ENCODE data around the gene SRRM5.
"Not testable (repeated sequence)": the region's sequence is repeated elsewhere in the genome, so short reads cannot be mapped to it uniquely, and the experiment has no call there.

SRRM5 gene

DNA sequence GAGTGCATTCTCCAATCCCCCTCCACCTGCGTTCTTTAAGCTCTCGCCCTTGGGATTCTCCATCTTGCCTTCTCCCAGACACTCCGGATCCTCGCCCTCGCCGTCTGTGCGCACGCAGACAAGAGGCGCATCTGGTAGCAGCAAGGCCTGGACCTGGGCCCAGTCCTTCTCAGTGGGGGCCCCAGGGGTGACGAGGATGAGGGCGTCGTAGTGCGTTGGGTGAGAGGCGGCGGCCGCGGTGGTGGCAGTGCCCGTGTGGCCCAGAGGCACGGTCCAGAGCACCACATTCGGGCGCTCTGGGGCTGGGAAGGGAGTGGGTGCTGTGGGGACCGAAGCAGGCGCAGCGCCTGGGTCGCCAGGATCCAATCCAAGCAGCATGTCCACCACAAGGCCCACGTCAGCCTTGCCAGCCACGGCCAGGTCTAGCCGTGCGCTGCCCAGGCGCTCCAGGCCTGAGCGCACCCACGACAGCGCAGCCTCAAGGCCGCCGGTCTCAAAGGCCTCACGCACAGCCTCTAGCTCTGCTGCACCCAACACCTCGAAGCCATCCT, 19.0 kb upstream of the SRRM5 start:
- DNase-seq: no peak

DNA sequence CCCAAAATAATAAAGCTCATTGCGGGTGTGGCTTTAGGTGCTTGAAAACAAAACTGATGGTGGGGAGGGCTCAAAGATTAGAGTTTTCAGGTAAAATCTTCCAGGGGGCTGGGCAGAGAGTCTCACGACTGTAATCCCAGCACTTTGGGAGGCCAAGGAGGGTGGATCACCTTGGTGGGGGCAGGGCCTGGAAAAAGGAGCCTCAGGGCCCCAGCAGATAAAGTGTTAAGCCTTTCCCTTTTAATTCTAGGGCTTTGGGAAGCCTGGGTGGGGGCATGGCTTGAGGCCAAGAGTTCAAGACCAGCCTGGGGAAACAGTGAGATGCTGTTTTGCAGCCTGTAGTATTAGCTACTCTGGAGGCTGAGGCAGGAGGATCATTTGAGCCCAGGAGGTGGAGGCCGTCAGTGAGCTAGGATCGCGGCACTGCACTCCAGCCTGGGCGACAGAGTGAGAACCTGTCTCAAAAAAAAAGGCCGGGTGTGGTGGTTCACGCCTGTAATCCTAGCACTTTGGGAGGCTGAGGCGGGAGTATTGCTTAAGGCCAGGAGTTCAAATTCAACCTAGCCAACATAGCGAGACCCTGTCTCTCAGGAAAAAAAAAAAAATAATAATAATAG, 17.7 kb upstream of the SRRM5 start:
- DNase-seq: no peak

DNA sequence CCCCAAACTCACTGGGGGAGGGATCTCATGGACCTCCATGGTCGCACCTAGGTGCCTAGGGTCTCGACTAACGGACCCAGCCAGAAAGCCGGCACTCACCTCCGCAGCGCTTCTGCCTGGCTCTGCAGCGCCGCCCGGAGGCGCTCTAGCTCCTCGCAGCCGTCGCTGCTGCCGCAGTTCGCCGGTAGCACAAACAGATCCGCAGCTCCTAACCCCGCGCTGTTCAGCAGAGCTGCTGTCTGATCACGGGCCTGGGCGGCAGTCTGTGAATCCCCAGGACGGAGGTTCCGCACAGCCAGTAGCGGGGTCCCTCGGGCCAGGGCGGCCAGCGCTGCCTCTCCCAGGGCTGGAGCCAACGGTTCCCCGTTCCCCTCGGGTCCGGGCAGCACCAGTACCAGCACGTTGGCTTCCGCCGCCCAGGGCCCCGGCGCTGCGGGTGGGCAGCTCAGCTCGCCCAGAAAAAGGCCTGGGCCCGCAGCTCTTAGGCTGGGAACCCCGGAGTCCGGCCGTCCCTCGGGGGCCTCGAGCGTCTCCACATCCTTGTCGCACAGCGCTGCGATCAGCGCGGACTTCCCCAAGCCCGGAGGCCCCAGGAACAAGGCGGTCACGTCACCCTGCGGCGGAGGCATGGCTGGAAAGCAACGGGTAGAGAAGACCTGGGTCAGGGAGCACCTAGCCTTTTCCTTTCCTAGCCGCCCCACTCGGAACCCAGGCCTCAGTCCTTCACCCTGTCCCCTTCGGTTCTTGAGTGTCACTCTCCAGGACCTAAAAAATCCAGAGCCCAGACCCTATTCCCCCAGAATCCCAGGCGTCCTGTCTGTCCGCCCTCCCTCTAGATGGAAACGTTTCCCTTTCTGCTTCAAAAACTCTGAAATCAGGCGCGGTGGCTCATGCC, 16.9 kb upstream of the SRRM5 start:
- DNase-seq: peak; percentile 89

DNA sequence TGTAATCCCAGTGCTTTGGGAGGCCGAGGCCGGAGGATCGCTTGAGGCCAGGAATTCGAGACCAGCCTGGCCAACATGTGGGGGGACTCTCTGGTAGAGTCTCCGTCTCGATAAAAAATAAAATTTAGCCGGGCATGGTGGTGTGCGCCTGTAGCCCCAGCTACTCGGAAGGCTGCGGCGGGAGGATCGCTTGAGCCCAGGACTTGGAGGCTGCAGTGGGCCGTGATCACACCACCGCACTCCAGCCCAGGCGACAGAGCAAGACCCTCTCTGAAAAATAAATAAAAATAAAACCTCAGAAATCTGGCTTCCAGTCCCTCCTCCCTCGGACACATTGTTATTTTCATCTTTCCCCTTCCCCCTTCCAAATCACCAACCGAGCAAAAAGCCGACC, 16.3 kb upstream of the SRRM5 start:
- DNase-seq: peak; percentile 72

DNA sequence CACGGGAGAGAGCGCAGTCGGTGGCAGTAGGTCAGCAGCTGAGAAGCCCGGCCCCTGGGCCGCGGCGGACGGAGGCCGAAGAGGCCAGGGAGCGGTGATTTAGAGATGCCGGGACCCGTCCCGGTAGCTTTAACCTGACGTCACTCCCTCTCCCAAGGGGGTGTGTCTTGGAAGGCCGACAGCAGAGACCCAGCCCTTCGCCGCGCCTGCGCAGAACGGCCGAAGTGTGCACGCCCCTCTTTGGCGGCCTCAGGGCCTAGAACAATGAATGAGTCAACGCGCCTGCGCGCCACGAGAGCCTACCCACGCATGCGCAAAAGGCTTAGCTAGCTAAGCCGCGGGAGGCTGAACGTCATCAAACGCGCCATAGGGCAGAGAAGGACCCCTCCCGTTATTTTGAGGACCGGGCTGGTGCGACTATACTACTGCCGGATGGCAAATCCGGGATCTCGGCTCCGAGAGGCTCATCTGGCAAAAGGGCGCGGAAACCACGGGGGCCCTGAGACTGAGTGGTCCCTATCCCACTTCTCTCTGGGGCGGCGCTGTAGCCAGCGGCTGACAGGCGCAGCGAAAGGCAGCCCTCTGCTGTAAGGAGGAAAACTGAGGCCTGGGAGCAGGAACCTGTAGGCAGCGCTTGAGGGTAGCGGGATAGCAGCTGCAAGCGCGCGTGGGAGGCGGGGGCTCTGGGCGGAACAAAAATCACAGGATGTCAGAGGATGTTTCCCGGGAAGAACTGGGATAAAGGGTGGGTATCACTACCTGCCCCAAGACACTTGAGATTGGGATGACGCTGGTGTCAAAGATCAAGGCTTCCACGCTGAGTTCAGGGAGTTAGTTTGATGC, 15.7 kb upstream of the SRRM5 start, which contains the start of the genes IRGQ and ZNF576:
Gene IRGQ (minus strand): TSS at position 136 of the 843 bp plus-strand sequence. CDS start 796 bp downstream, outside the sequence.
Gene ZNF576 (plus strand): TSS at position 597 of the 843 bp plus-strand sequence. CDS start 514 bp downstream, outside the sequence.
- peak; percentile 100 for DNase-seq

DNA sequence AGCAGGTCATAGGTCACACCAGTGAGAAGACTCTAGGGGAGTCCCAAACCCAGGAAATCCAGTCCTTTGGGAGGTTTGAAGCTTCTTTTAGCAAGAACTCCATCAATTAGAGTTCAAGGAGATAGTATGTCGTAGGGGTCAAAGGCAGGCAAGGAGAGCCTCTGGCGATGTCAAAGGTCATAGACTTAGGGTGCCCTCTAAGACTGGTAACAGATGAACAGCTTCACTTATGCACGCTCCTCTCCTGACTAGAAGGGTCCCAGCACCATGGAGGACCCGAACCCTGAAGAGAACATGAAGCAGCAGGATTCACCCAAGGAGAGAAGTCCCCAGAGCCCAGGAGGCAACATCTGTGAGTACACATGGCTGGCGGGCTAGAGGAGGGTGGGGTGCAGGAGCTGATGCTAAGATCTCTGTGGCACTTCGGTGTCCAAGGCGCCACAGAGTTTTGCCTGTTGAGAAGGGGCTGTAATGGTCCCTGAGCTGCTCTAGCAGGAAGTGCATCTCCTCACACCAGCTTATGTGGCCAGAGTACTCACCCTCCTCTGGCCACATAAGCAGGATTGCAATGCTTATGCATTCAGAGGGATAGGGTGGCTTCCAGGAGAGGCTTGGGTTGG, 14.9 kb upstream of the SRRM5 start:
- DNase-seq: no peak

DNA sequence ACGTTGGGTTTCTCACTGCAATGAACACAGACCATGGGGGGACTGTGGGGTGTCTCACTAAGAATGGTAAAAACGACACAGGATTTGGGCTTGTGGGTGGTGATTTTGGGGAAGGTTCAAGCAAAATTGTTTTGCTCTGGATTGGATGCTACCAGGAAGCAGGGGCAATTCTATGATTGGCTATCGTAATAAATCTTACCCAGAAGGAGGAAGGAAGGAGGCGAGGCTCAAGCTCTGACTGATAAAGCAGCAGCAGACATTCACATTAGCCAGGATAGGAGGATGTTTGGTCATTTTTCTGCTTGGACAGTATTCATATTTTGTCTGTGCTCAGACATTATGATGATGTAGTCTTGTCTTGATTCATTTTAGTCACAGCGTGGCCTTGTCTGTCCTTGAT, 14.0 kb upstream of the SRRM5 start:
- no peak for DNase-seq

DNA sequence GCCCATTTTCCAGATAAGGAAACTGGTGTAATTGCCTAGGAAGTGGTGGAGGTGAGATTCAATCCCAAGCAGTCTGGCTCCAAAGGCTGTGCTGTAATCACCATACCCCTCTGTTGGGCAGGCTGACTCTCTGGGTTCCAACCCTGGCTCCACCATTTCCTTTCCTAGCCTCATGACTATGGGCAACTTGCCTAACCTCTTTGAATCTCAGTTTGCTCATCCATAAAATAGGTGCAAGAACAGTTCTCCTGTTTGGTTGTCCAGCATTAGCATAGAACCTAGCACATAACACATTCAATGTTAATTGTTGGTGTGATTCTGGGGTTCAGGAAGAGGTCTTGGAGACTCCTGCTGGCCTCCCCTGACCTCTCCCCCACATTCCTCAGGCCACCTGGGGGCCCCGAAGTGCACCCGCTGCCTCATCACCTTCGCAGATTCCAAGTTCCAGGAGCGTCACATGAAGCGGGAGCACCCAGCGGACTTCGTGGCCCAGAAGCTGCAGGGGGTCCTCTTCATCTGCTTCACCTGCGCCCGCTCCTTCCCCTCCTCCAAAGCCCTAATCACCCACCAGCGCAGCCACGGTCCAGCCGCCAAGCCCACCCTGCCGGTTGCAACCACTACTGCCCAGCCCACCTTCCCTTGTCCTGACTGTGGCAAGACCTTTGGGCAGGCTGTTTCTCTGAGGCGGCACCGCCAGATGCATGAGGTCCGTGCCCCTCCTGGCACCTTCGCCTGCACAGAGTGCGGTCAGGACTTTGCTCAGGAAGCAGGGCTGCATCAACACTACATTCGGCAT, 13.2 kb upstream of the SRRM5 start:
- DNase-seq: no peak

DNA sequence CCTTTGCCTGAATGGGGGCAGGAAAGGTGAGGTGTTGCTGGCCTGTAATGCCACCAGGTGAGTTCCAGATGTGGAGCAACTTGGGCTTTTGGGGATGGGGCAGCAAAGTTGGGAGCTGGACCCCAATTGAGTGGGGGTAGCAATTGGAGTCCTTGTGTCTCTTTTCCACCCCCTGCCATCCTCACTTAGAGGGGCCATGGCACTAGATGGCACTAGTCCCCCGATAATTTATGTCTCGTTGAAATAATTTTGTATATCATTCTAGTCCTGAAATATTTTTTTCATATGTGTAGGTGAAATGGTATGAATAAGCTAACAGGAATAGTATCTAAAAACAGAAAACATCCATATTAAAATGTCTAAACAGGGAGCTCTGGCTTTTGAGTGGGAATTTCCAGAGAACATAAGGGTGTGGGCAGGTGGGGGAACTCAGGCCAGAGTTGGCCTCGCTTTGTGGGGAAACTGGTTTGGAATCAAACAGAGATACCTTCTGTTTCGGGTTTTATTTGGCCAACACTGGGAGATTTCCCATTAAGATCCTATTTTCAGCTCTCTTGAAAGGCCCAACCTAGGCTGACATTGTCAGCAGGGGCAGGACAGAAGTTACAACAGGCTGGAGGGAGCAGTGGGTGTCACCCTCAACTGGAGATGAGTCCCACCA, 12.1 kb upstream of the SRRM5 start:
- DNase-seq: no peak

DNA sequence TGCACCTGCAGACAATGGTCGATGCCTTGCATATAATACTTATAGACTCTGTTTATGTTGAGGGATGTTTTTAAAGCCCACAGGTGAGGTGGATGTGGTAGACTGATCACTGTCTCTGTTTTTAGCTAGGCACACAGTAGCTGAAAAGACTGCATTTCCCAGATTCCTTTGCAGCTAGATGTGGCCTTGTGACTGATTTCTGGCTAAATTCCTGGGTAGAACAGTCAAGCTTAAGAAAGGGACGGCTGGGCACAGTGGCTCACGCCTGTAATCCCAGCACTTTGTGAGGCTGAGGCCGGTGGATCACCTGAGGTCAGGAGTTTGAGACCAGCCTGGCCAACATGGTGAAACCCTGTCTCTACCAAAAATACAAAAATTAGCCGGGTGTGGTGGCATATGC, 11.6 kb upstream of the SRRM5 start:
- not testable (repeated sequence) for DNase-seq

DNA sequence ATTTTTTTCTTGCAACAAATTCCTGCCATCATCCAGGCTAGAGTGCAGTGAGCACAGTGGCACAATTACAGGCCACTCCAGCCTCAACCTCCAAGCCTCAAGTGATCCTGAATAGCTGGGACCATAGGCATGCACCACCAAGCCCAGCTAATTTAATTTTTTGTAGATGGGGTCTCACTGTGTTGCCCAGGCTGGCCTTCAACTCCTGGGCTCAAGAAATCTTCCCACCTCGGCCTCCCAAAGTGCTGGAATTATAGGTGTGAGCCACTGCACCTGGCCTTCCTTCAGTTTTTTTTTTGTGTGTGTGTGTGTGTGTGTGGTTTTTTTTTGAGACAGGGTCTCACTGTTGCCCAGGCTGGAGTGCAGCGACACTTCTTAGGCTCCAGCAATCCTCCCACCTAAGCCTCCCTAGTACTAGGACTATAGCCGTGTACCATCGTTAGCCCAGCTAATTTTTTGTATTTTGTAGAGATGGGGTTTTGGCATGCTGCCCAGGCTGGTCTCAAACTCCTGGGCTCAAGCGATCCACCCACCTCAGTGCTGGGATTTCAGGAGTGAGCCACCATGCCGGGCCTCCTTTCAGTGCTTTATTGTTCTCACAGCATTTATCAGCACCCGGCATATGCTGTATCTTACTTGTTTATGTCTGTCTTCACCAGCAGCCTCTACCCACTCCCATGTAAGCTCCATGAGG, 5.9 kb upstream of the SRRM5 start:
- no peak for DNase-seq

DNA sequence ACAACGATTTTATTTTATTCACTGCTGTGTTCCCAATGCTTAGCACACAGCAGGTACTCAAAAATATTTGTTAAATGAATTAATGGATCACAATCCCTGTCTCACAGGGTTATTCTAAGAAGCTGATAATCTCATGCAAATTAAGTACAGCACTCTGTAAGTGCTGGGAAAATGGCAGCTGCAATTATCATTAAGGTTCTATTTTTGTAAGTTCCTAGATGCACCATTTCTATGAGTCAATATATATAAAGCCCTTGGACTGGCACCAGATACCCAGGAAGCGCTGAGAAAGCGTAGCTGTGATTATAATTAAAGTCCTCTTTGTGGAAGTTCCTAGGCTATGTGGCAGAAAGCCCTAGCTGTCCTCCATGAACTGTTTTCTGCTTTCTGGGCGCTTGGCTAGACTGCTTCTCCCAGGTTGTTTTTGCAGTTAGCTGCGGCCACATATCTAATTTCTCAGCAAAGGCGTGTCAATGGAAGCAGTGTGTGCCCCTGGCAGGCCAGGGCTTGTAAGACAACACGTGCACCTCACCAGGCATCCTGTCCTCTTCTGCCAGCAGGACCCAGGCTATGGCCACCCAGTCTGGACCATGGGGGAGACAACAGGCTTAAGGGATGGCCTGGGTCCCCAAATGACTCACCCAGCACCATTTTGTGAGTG, 5.2 kb upstream of the SRRM5 start:
- no peak for DNase-seq

DNA sequence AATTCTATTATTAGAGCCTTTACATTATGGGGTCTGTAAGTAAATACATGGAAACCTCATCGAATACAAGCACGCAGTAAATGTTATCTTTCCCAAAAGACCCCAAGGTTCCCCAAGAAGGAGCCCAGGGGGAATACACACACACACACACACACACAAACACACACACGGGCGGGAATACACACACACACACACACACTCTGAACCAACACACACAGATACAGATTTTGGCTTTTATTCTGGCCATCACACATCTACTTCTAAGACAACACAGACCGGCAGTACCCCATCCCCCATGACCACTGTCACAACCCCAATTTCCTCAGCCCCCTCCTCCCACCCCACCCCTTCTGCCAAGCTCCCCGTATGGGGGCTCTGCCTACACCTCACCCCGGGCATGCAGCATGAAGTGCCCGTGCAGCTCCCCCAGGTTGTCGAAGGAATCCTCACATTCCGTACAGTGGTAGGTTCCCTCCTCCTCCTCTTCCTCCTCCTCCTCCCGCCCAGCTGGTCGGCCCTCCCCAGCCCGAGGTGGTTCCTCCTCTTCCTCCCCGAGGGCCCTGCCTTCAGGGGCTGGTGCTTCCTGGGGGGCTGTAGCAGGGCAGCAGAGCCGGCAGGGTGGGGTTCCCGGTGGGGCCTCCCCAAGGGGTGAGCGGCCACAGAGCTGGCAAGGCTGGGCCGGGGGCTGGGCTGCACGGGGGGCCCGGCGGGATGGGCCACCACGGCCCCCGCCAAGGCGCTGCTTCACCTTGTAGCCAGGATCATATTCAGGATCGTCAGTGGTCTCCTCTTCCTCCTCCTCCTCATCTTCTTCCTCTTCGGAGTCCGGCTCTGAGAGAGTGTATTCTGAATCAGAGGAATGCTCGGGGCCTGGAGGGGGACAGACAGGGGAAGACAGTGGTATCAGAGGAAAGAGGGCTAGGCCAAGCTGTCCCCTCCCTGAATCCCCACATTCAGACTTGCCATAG, 4.4 kb upstream of the SRRM5 start:
- DNase-seq: no peak

DNA sequence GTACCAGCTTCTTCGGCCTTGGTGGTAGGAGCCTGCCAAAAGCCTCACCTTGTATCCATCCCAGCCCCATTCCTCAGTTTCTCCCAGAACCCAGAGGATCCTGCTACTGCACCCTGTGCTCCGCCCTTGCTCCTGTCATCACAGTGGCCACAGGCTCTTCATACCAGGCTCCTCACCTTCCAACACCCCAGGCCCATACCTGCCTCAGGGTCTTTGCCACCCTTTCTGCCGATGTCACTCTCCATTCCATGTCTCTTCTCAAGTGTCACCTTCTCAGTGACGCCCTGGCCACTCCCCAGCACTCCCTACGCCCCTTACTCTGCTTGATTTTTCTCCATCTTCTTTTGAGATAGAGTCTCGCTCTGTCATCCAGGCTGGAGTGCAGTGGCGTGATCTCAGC, 2.0 kb upstream of the SRRM5 start:
- DNase-seq: no peak

DNA sequence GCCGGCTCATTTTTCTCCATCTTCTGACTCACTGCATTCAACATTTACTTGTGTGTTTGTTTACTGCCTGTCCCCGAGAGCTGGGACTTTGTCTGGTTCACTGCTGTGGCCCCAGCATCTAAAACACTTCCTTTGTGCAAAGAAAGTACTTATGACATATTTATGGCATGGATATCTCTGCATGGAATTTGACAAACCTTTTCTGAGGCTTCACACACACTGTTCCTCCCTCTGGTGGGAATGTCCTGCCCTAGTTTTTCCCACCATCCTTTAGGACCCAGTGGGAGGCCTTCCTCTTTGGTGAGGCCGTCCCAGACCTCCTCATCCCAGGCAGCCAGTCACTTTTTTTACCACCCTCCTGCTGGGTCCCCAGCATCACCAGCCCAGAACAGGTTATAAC, 1.4 kb upstream of the SRRM5 start:
- no peak for DNase-seq

DNA sequence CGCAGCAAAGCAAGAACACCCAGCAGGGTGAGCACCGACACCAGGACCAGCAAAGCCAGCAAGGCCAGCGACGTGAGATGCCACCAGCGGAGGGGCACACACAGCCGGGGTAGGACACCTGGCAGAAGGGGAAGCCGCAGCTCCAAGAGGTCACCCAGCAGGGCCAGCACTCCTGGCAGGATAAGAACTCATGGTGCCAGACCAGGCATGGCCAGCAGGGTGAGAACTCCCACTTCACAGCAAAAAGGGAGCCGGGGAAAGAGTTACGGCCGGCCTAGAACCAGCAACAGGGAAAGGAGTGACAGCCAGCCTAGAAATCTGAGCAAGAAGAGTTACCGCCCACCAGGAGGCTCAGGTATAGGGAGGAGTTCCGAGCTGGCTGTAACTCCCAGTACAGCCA, 486 bp downstream of the SRRM5 start:
- DNase-seq: no peak

DNA sequence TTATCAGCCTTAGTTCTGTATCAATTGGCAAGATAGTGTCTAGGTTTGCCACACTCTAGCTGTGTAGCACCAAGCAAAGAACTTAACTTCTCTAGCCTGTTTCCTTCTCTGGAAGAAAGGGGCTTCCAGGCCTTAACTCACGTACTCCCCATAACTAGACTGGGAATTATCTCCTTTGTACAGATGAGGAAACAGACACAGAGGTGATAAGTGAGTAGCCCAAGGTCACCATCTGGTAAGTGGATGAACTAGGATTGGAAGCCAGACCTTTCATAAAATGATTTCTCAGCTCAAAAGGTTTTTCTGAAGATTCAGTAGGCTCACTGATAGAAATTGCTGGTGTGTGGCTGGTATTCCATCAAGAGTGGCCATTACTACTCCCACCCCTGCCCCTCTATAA, 4.4 kb downstream of the SRRM5 start:
- no peak for DNase-seq

DNA sequence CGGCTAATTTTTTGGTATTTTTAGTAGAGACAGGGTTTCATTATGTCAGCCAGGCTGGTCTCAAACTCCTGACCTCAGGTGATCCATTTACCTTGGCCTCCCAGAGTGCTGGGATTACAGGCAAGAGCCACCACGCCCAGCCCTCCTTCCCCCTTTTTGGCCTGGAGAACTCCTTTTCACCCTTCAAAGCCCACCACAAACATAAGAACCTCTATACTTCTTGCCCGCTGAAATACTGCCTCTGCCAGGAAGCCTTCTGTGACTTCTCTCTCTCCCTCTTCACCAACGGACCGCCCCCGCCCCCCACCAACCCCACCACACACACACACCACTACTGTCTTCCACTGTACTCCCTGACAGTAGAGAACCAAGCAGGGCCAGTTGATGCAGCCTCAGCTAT, 5.1 kb downstream of the SRRM5 start:
- no peak for DNase-seq

DNA sequence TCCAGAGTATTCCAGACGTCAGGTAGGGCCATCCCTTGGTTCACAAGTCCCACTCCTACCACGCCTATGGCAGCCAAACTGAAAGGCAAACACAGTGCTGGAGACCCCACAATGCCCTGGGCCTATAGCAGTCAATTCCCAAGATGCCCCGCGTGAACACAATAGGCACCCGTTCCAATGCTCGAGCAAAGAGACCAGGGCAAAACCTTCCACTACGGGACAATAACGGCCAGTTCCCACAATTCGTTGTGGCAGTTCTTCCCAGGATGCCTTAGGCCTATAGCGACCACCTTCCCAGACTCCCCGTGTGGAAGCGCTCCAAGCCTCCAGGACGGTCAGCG, 7.0 kb downstream of the SRRM5 start:
- no peak for DNase-seq

All from activated effector memory CD4-positive, alpha-beta T cell treated with anti-CD3 and anti-CD28 coated beads, Interleukin-2, amount 50 U/mL, for 16 hours (primary cell).